Amygdala (tissue), 56 donors: ENCODE results near the gene GPAM.
"Not testable (repeated sequence)": the region's sequence is repeated elsewhere in the genome, so short reads cannot be mapped to it uniquely, and the experiment has no call there.

Source experiments
- DNase-seq, 56 donors: peaks; one replicate each; lab custom pipeline; 2025; lab: John Stamatoyannopoulos, UW

Gene GPAM

DNA sequence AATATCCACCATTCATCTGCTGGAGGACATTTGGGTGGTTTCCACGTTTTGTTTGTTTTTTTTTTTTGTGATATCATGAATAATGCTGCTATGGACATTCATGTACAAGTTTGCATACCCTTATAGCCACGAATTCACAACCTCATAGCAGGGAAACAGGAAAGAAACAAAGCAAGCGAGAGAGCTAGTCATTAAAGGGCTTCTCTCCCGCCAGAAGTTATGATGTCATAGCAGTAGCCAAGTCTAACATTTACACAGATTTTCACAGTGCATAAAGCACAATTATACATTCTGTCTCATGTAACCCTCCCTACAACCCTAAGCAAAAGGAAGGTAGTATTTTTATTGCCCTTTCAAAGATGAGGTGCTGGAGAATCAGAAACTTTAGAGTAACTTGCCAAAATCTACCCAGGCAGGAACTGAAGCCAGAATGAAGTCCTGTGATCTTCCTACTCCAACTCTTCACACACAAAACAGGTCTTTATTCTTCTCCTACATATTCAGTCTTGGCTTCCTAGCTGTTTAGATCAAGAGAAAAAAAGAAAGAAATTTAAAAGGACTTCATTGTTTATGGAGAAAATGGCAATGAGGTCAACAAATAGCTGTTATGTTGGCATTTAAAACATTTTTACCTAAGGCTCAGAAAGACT lies 33.9 kb upstream of the GPAM start:
- no peak for DNase-seq

DNA sequence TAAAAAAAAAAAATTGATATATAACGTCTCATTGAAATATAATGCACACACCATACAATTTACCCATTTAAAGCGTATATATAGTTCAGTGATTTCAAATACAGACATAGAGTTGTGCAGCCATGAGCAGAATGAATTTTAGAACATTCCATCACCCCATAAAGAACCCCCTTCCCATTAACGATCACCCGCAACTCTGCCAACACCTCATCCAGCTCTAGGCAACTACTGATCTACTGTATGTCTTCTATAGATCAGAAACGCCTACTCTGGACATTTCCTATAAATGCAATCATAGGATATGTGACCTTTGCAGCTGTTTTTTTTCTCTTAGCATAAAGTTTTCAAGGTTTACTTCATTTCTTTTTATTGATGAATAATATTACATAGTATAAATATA lies 33.4 kb upstream of the GPAM start:
- no peak for DNase-seq

- DNase-seq, result no peak
Measured at GRCh38 chr10:112216151-112216550, 32.6 kb upstream of the GPAM start.

GRCh38 chr10:112215342-112215774 lies 31.8 kb upstream of the GPAM start:
- DNase-seq, result no peak

GRCh38 chr10:112214298-112214926 lies 30.8 kb upstream of the GPAM start:
- DNase-seq, result no peak

DNA sequence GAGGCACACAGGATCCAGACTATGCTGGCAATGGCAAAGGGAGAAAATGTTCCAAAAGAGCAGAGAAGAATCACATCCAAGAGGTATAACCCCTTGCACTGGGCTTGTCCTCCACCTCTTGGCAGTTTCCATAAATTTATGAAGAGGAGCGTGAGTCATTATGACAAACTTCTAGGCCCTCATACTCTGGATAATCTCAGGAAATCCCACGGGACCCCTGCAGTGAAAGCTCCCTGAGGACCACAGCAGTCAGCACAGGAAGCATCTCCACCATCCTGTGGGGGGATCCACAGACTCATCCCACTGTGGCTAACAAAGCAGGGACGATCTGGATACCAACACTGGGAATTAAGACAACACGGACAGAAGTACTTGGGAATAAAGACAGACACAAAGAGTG lies 30.3 kb upstream of the GPAM start:
- no peak for DNase-seq

GRCh38 chr10:112213098-112213823 lies 29.7 kb upstream of the GPAM start:
- DNase-seq, result no peak

DNA sequence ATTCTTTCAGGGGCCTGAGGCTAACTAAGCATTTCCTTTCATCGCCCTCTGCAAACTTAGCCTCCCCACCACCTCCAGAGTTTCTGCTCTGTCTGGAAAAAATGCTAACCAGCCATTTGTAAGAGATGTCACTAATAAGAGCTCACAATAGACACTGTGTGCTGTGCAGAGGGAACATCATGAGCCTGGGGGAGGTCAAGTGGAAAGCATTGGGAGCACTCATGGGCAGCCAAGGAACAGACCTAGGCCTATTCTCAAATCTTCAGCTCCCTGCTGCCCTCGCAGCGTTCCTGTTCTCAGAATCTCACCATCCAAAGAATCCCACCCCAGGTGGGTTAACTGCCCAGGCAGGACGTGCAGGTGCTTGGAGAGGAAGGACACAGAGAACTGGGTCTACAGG lies 27.1 kb upstream of the GPAM start:
- DNase-seq, result peak in 9 of 56 donors; percentile 7 to 37 (median 14)

DNA sequence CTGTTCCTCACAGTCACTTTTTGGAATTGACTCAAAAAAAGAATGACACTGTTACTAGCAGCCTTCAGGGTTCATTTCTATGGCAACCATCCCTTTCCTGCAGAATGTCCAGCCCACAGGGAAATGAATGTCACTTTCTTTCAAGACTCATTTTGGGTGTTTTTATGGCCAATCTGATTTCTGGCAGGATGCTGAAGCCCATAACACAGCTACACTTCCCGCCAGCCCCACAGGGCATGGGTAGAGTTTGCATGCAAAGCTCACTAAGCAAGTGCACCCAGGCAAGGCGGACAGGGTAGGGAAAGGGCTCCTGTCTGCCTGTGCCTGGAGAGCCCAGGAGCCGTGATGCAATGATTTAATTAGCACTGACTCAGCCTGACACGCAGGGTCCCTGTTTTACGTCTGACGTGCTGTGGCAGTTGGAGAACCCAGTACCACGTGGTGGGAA lies 26.1 kb upstream of the GPAM start:
- DNase-seq, result peak in 34 of 56 donors; percentile 5 to 77 (median 37)

DNA sequence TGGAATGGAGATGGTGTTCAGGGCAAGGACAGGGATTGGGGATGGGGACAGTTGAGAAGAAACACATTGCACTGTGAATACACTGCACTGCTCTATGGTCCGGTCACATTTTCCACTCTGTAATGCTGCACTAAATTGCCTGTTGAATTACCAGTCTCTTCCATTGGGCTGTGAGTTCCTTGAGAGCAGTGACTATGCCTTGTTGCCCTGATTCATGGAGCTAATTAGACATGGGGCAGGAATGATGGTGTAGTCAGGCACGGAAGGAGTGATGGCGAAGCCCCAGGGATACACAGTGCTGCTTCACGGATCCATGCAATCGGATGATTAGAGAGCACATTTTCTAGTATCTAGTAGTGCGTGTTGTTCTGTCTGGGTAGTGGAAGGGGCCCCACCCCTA lies 25.4 kb upstream of the GPAM start:
- no peak for DNase-seq

- DNase-seq, result no peak
Measured at GRCh38 chr10:112208292-112208691, 24.7 kb upstream of the GPAM start.

GRCh38 chr10:112203328-112204076 lies 19.9 kb upstream of the GPAM start:
- no peak for DNase-seq

DNA sequence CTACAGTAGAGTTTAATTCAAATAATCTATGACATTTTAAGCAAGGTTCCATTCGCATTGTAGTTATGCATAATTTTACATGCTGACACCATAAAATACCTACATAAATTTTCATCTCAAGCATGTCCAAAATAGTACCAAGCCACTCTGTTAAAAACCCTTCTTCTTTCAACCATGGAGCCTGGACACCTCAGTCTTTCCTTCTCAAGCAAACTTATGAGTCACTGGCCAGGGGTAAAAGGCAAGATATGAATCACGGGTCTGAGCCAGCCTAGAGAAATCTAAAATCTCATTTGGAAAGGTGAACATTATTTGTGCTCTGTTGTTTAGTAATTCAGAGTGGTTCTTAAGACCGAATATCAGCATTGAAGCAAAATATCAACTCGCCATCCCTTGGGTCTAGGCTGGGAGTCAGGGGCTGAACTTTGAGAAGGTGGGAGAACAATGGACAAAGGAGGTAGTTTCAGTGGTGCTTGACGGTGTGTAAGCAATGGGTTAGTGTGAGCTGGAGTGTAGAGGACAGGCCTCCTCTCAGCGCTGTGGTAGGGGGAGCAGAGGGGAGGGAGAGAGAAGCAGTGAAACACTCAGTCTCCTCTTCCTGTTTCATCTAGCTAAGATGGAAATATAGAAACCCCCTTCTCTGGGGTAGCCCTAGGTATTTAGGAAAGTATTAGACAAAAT lies 19.1 kb upstream of the GPAM start:
- DNase-seq, result no peak

- no peak for DNase-seq
Measured at GRCh38 chr10:112202076-112202475, 18.5 kb upstream of the GPAM start.

DNA sequence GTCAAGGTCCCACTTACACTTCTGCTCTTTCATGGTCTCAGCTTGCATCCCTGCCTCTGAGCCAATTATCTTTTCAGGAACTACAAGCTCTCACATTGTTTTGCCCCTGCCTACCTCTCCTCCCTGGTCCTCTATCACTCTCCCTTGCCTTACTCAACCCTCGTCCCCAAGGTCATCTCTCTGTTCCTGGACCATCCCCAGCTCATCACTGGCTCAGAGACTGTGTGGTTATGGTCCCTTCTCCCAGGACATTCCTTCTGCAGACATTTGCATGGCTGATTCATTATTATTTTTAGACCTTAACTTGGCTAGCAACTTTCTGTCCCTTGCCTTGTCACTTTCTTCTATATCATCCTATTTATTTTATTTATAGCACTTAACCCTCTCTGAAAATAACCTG lies 17.8 kb upstream of the GPAM start:
- no peak for DNase-seq

- DNase-seq, result not testable (repeated sequence)
Measured at GRCh38 chr10:112200259-112200658, 16.7 kb upstream of the GPAM start.

- DNase-seq, result not testable (repeated sequence)
Measured at GRCh38 chr10:112197662-112198061, 14.1 kb upstream of the GPAM start.

DNA sequence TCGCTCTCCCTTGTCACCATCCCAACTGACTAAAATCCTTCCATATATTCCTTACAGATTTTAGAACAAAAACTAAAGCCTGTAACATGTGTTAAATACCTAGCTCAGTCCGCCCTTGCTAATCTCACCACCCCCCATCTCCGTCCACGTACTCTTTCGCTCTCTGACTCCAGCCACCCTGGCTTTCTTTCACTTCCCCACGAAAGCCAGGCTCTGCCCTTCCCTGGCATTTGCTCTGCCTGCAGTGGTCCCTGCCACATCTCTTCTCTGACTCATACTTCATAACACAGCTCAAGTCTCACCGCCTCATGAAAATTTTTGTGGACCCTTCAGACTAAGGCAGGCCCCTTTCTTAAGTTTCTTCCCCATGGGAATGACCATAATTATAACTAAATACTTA lies 11.7 kb upstream of the GPAM start:
- DNase-seq, result no peak

DNA sequence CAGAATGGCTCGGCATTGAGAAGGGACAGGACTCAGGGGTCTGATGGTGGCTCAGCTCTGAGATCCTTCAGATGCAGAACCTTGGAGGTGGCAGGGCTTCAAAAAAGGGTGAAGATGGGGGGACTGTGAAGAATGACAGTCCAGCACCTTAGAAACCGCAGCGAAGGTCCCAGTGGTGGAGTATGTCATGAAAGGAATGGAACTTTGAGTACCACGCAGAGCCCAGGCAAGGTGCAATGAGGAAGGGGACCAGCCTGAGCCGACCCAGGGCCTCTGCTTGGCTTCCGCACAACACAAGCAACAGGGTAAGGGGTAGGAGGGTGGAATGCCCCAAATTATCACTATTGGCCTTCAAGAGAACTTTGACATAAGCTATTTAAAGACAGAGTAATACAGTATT lies 8.2 kb upstream of the GPAM start:
- DNase-seq, result no peak

- DNase-seq, result no peak
Measured at GRCh38 chr10:112191041-112191590, 7.6 kb upstream of the GPAM start.
